MV-4-11 (cell line): ENCODE measurements around the gene GOLM1.

ENCODE experiments used
- DNase-seq: peaks from one replicate; lab custom pipeline; 2025; lab: John Stamatoyannopoulos, UW

The GOLM1 gene

DNA sequence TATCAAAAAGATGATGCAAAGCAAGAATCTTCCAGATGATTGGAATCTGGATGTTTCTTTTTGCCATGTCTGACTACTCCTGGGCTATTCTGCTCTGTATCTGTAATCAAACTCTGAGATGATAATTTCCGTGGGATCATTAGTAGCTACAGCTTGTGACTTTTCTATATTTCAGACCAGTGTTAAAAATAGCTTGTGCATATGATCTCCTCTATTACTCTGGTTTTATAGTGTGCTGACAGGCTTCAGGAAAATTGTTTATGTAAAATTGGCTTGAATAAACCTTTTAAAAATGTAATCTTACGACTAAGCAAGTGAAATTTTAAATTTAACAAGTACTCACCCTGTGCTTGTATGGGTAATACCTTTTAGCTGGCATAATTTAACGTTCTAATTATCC lies 118.0 kb downstream of the GOLM1 start:
- DNase-seq = no peak

- DNase-seq = no peak
These were observed 120.9 kb downstream of the GOLM1 start for GRCh38 chr9:85978496-85978895.
